ENCODE data around the gene OR13C5. TPM values are rescaled to one million over a fixed set of nuclear protein-coding genes. Genes with fewer than 3 reads are reported as not detected.

The OR13C5 gene
- total and polyA plus RNA-seq, 4 donors: not detected

- Histone ChIP-seq H3K27ac (ENCODE audit: low read depth in 1 of 2, low read length in 2 of 2) (no peak within 1 kb of the TSS), H3K9me3 (ENCODE audit: control insufficient read depth in 4 of 4, low read length in 3 of 4) (no peaks in the 10 kb centered on the region), H3K4me1 (ENCODE audit: control insufficient read depth in 4 of 4, insufficient read depth in 4 of 4, low read length in 3 of 4) (no peaks in the 10 kb centered on the region), H3K4me3 (ENCODE audit: low read depth in 1 of 3, low read length in 3 of 3) (no peak within 1 kb of the TSS), H3K9ac (ENCODE audit: low read depth in 1 of 2, low read length in 2 of 2) (no peak within 1 kb of the TSS), H3K36me3 (ENCODE audit: control insufficient read depth in 4 of 4, insufficient read depth in 3 of 4, low read depth in 1 of 4, low read length in 3 of 4) (no peaks in the 10 kb centered on the region), H3K27me3 (ENCODE audit: control insufficient read depth in 4 of 4, insufficient read depth in 4 of 4, low read length in 3 of 4) (no peaks in the 10 kb centered on the region)
- TF ChIP-seq GABPA (IDR thresholded peaks at IDR 0.05 in 1 of 2, conservative IDR thresholded peaks at IDR 0.05 in 1 of 2): no peak
- no peak for TF ChIP-seq NR2F2 (IDR thresholded peaks at IDR 0.05)
- no peak for TF ChIP-seq TAF1 (conservative IDR thresholded peaks at IDR 0.05)
- TF ChIP-seq SP1 (IDR thresholded peaks at IDR 0.05): no peak
- TF ChIP-seq ATF3 (IDR thresholded peaks at IDR 0.05): no peak
- TF ChIP-seq CTCF (IDR thresholded peaks at IDR 0.05; ENCODE audit: low read depth, low read length, missing input control): no peak
- no peak for TF ChIP-seq RXRA (IDR thresholded peaks at IDR 0.05)
- TF ChIP-seq ZBTB33 (IDR thresholded peaks at IDR 0.05): no peak
- TF ChIP-seq HNF4G (IDR thresholded peaks at IDR 0.05): no peak
- TF ChIP-seq, protein P1, sequence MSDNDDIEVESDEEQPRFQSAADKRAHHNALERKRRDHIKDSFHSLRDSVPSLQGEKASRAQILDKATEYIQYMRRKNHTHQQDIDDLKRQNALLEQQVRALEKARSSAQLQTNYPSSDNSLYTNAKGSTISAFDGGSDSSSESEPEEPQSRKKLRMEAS (IDR thresholded peaks at IDR 0.05): no peak
- no peak for TF ChIP-seq YY1 (IDR thresholded peaks at IDR 0.05)
- TF ChIP-seq EGR1 (IDR thresholded peaks at IDR 0.05; ENCODE audit: low read depth in 2 of 2): no peak
- DNase-seq (ENCODE audit: low spot score): no peak
- 72% methylated on average over 2 of the region's 2 CpGs for WGBS
These were observed 18.9 kb upstream of the OR13C5 start, which contains the start of gene OR13C9 for GRCh38 chr9:104618104-104618503. Gene OR13C9, minus strand, starts transcription at chr9:104618204. Its CDS starts 0 bp downstream, at chr9:104618204.

DNA sequence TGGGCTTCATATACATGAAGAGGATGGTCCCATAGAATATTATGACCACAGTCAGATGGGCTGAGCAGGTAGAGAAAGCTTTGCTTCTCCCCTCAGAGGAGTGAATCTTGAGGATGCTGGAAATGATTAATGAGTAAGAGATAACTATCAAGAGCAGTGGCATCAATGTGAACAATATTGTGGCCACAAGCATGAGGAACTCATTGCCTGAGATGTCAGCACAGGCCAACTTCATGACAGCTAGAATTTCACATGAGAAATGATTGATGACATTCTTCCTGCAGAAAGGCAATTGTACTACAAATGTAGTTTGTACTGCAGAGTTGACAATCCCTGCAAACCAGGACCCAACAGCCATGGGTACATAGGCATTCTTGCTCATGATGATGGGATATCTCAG, 18.2 kb upstream of the OR13C5 start:
- H3K9ac ChIP-seq (ENCODE audit: low read depth in 1 of 2, low read length in 2 of 2): no peak overlapping the region
- no peak for DNase-seq (ENCODE audit: low spot score)
- H3K4me1 ChIP-seq (ENCODE audit: control insufficient read depth in 4 of 4, insufficient read depth in 4 of 4, low read length in 3 of 4): no peaks in the 10 kb centered on the region
- no peaks in the 10 kb centered on the region for H3K36me3 ChIP-seq (ENCODE audit: control insufficient read depth in 4 of 4, insufficient read depth in 3 of 4, low read depth in 1 of 4, low read length in 3 of 4)
- no peak for TF ChIP-seq TAF1 (conservative IDR thresholded peaks at IDR 0.05)
- no peak for TF ChIP-seq NR2F2 (IDR thresholded peaks at IDR 0.05)
- TF ChIP-seq RXRA (IDR thresholded peaks at IDR 0.05): no peak
- H3K9me3 ChIP-seq (ENCODE audit: control insufficient read depth in 4 of 4, low read length in 3 of 4): no peaks in the 10 kb centered on the region
- no peaks in the 10 kb centered on the region for H3K27me3 ChIP-seq (ENCODE audit: control insufficient read depth in 4 of 4, insufficient read depth in 4 of 4, low read length in 3 of 4)
- H3K27ac ChIP-seq (ENCODE audit: low read depth in 1 of 2, low read length in 2 of 2): no peak overlapping the region
- H3K4me3 ChIP-seq (ENCODE audit: low read depth in 1 of 3, low read length in 3 of 3): no peak overlapping the region

DNA sequence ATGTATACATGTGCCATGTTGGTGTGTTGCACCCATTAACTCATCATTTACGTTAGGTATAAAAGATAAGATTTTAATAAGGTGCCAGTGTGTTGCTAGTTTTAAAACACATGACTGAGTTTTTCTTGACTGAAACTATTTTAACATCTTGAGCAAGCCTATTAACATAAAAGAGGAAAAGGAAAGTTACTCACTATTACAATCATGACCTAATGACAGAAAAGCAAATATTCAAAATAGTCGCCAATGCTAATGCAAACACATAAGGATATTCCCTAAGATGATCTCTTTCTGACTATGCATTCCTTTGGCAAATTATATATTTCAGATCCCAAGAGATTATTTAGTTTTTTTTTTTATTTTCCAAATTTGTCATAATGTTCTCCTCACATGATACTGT, 12.0 kb upstream of the OR13C5 start:
- Histone ChIP-seq H3K27me3 (ENCODE audit: control insufficient read depth in 4 of 4, insufficient read depth in 4 of 4, low read length in 3 of 4) (no peaks in the 10 kb centered on the region), H3K9ac (ENCODE audit: low read depth in 1 of 2, low read length in 2 of 2) (no peak overlapping the region), H3K9me3 (ENCODE audit: control insufficient read depth in 4 of 4, low read length in 3 of 4) (no peaks in the 10 kb centered on the region), H3K4me3 (ENCODE audit: low read depth in 1 of 3, low read length in 3 of 3) (no peak overlapping the region), H3K36me3 (ENCODE audit: control insufficient read depth in 4 of 4, insufficient read depth in 3 of 4, low read depth in 1 of 4, low read length in 3 of 4) (no peaks in the 10 kb centered on the region), H3K4me1 (ENCODE audit: control insufficient read depth in 4 of 4, insufficient read depth in 4 of 4, low read length in 3 of 4) (no peaks in the 10 kb centered on the region), H3K27ac (ENCODE audit: low read depth in 1 of 2, low read length in 2 of 2) (no peak overlapping the region)
- WGBS: 78% methylated on average over 2 of the region's 2 CpGs
- DNase-seq (ENCODE audit: low spot score): no peak
- no peak for TF ChIP-seq RAD21 (IDR thresholded peaks at IDR 0.05)
- no peak for TF ChIP-seq SP1 (IDR thresholded peaks at IDR 0.05)
- no peak for TF ChIP-seq HNF4A (conservative IDR thresholded peaks at IDR 0.05)
- no peak for TF ChIP-seq EGR1 (IDR thresholded peaks at IDR 0.05; ENCODE audit: low read depth in 2 of 2)
- TF ChIP-seq TAF1 (conservative IDR thresholded peaks at IDR 0.05): no peak
- TF ChIP-seq REST (IDR thresholded peaks at IDR 0.05): no peak
- TF ChIP-seq CTCF (IDR thresholded peaks at IDR 0.05; ENCODE audit: low read depth, low read length, missing input control): no peak
- TF ChIP-seq, protein P1 (IDR thresholded peaks at IDR 0.05): no peak

Data from liver (tissue), 9 donors.